Lower lobe of right lung (tissue), 2 donors: ENCODE data around the gene PI4KB. TPM values are rescaled to one million over a fixed set of nuclear protein-coding genes. Genes with fewer than 3 reads are reported as not detected.

Experiments
- ATAC-seq, 2 donors: fragments of 200-7000 bp; cut with Tn5 transposase; one replicate each; pipeline ENCODE4 v1.9.1; 2020 to 2022; ENCODE audit warnings: mild to moderate bottlenecking in 2 of 2, moderate library complexity in 2 of 2
- DNase-seq: peaks from one replicate; pipeline ENCODE4 v3.0.0-alpha.2; 2020
- H3K27ac ChIP-seq: fragments of 200-600 bp; one replicate; pipeline ENCODE4 v1.8.0; 2022
- H3K27me3 ChIP-seq: fragments of 200-600 bp; one replicate; pipeline ENCODE4 v1.8.0; 2022; ENCODE audit warnings: low read depth
- H3K36me3 ChIP-seq: fragments of 200-600 bp; one replicate; pipeline ENCODE4 v1.8.0; 2022; ENCODE audit warnings: mild to moderate bottlenecking
- H3K4me1 ChIP-seq: fragments of 200-600 bp; one replicate; pipeline ENCODE4 v1.8.0; 2022
- H3K4me3 ChIP-seq: fragments of 200-600 bp; one replicate; pipeline ENCODE4 v1.8.0; 2022; ENCODE audit warnings: mild to moderate bottlenecking
- H3K9me3 ChIP-seq: fragments of 200-600 bp; one replicate; pipeline ENCODE4 v1.8.0; 2022
- CTCF ChIP-seq: fragments of 200-600 bp; IDR thresholded peaks from one replicate; pipeline ENCODE4 v1.8.0; 2022; ENCODE audit warnings: antibody characterized with exemption, mild to moderate bottlenecking
- intact Hi-C: fragments of 100-400 bp; cut with DNase I; formaldehyde crosslinking; loops from one replicate; pipeline ENCODE4 v1.11.0; 2022
- total RNA-seq: library from RNA; stranded (reverse); fragmentation: NEBNext Ultra II Directional; extraction: Animal tissue kit (Norgen Biotek cat#: 25700); gene quantifications from one replicate; pipeline ENCODE4 v1.2.1, GENCODE V29; 2021
- donor health status: DM: no; HTN: yes; CAD: no; lungs with severe emphysema.

The PI4KB gene
- total RNA-seq, 1 donor from 2014 or later, result 66.0 TPM

- Histone ChIP-seq H3K27ac (no peak overlapping the region), H3K9me3 (no peaks in the 10 kb centered on the region), H3K4me1 (peaks cover 11% of the 10 kb centered on the region), H3K36me3 (peaks cover 85% of the 10 kb centered on the region), H3K27me3 (no peaks in the 10 kb centered on the region), H3K4me3 (no peak overlapping the region)
- ATAC-seq, result no peak
- DNase-seq, result no peak
- intact Hi-C loops, result no loop called here
- TF ChIP-seq CTCF, result no peak
These were observed 38.7 kb downstream of the PI4KB start for GRCh38 chr1:151288502-151288901.

DNA sequence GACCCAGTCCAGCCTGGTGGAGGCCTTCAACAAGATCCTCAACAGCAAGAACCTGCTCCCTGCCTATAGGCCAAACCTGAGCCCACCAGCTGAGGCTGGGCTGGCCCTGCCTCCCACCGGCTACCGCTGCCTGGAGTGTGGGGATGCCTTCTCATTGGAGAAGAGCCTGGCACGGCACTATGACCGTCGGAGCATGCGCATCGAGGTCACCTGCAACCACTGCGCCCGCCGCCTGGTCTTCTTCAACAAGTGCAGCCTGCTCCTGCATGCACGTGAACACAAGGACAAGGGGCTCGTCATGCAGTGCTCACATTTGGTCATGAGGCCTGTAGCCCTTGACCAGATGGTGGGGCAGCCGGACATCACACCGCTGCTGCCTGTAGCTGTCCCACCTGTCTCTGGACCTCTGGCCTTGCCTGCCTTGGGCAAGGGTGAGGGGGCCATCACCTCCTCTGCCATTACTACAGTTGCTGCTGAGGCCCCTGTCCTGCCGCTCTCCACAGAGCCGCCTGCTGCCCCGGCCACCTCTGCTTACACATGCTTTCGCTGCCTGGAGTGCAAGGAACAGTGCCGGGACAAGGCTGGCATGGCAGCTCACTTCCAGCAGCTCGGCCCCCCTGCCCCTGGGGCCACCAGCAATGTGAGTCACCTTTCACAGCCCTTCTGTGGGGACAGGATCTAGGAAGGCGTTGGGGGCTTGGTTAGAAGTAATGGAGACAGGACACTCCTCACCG is 39.3 kb downstream of the PI4KB start:
- intact Hi-C loops, result no loop called here
- Histone ChIP-seq H3K36me3 (peaks cover 79% of the 10 kb centered on the region), H3K27me3 (no peaks in the 10 kb centered on the region), H3K4me1 (peaks cover 15% of the 10 kb centered on the region), H3K9me3 (no peaks in the 10 kb centered on the region), H3K27ac (no peak overlapping the region), H3K4me3 (no peak overlapping the region)
- no peak for DNase-seq
- ATAC-seq, result no peak
- no peak for TF ChIP-seq CTCF

DNA sequence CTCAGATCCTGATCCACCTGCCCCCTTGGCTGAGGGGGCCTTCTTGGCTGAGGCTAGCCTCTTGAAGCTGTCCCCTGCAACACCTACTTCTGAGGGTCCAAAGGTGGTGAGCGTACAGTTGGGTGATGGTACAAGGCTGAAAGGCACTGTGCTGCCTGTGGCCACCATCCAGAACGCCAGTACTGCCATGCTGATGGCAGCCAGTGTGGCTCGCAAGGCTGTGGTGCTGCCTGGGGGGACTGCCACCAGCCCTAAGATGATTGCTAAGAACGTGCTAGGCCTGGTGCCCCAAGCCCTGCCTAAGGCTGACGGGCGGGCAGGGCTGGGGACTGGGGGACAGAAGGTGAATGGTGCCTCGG is 39.9 kb downstream of the PI4KB start:
- no peak for TF ChIP-seq CTCF
- Histone ChIP-seq H3K27ac (no peak overlapping the region), H3K4me1 (peaks cover 15% of the 10 kb centered on the region), H3K27me3 (no peaks in the 10 kb centered on the region), H3K9me3 (no peaks in the 10 kb centered on the region), H3K36me3 (peaks cover 73% of the 10 kb centered on the region), H3K4me3 (no peak overlapping the region)
- ATAC-seq, result no peak
- intact Hi-C loops, result no loop called here
- DNase-seq, result no peak

GRCh38 chr1:151286619-151287340 is 40.4 kb downstream of the PI4KB start:
- Histone ChIP-seq H3K36me3 (peaks cover 67% of the 10 kb centered on the region), H3K27ac (no peak overlapping the region), H3K27me3 (no peaks in the 10 kb centered on the region), H3K4me3 (no peak overlapping the region), H3K9me3 (no peaks in the 10 kb centered on the region), H3K4me1 (peaks cover 15% of the 10 kb centered on the region)
- ATAC-seq (no peak), DNase-seq (no peak)
- TF ChIP-seq CTCF, result no peak
- intact Hi-C loops, result no loop called here

DNA sequence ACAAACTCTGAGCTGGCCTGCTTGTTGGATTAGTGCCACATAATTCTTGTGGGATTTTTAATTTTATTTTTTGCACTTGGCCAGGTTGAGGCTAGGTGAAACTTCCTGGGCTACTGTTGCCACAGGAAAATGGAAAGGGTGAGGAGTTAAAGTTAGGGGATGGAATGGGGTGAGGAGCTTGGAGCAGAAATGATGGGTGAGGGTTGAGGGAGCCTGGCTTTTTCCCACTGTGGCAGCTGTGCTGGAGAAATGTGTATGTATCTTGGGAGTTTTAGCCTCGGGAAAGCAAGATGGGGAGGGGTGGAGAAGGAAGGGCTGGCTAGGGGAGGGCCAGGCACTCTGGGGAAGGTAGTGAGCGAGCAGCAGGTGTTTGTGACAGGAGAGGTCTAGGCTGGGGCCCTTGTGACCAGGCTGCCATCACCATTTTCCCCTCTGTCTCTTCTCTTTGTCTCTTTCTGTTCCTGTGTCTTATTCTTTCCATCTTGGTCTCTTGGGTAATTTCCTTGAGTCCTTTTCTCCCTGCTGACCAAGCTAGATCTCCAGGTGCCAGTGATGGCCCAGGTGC is 43.1 kb downstream of the PI4KB start:
- no peak for ATAC-seq
- Histone ChIP-seq H3K9me3 (no peaks in the 10 kb centered on the region), H3K36me3 (peaks cover 41% of the 10 kb centered on the region), H3K4me1 (peaks cover 19% of the 10 kb centered on the region), H3K27me3 (no peaks in the 10 kb centered on the region), H3K27ac (peak overlapping the region; percentile 97), H3K4me3 (peak overlapping the region; percentile 89)
- no peak for TF ChIP-seq CTCF
- no peak for DNase-seq
- intact Hi-C loops, result no loop called here
